IMR-90 (cell line): ENCODE results near the gene CDKAL1. TPM values are rescaled to one million over a fixed set of nuclear protein-coding genes. Genes with fewer than 3 reads are reported as not detected.

Source experiments
- ATAC-seq: fragments of 200-7000 bp; cut with Tn5 transposase; 2 replicates; pipeline ENCODE4 v1.9.1; 2020; ENCODE audit warnings: low read depth, mild to moderate bottlenecking, moderate library complexity
- BruUV-seq: library from RNA; stranded (reverse); fragments of 400-500 nt; replicated peaks from 2 replicates; lab custom pipeline; 2021; lab: Mats Ljungman, UMichigan
- CTCF ChIA-PET: fragments of 300-600 bp; formaldehyde crosslinking; extraction: SDS; loops from one replicate; lab custom pipeline; 2021; ENCODE audit warnings: antibody characterized with exemption; lab: Yijun Ruan, JAX
- POLR2A ChIA-PET: fragments of 300-600 bp; sonication (Branson Sonifier 250); formaldehyde crosslinking; loops from one replicate; lab custom pipeline; 2022; ENCODE audit warnings: antibody characterized with exemption; ENCODE audit not compliant: unreplicated experiment; lab: Charles Lee
- DNase-seq: peaks from one replicate; pipeline ENCODE4 v3.0.0; 2013
- H2AFZ ChIP-seq: replicated peaks from 2 replicates; pipeline ENCODE3; 2013; ENCODE audit warnings: low read length, mild to moderate bottlenecking; ENCODE audit not compliant: poor library complexity
- H2AK5ac ChIP-seq: 2 replicates; pipeline ENCODE4 v1.6.1; 2013; ENCODE audit warnings: low read depth, low read length, inconsistent platforms
- H2AK9ac ChIP-seq: replicated peaks from 2 replicates; pipeline ENCODE3; 2013; ENCODE audit warnings: mild to moderate bottlenecking, low read depth, low read length, moderate library complexity; ENCODE audit not compliant: poor library complexity
- H2BK120ac ChIP-seq: 2 replicates; pipeline ENCODE4 v1.6.1; 2013; ENCODE audit warnings: low read depth, low read length, inconsistent platforms
- H2BK15ac ChIP-seq: 3 replicates; pipeline ENCODE4 v1.6.1; 2013; ENCODE audit warnings: low read depth, low read length, inconsistent platforms
- H2BK20ac ChIP-seq: 2 replicates; pipeline ENCODE4 v1.6.1; 2013; ENCODE audit warnings: low read depth, mild to moderate bottlenecking, inconsistent platforms, low read length, moderate library complexity
- H2BK5ac ChIP-seq: 2 replicates; pipeline ENCODE4 v1.6.1; 2013; ENCODE audit warnings: mild to moderate bottlenecking, low read depth, low read length, inconsistent platforms; ENCODE audit not compliant: poor library complexity, severe bottlenecking
- H3K14ac ChIP-seq: replicated peaks from 2 replicates; pipeline ENCODE4 v1.6.1; 2013; ENCODE audit warnings: low read depth, low read length, inconsistent platforms
- H3K18ac ChIP-seq: 2 replicates; pipeline ENCODE4 v1.6.1; 2013; ENCODE audit warnings: low read depth, low read length, control low read depth
- H3K23ac ChIP-seq: 2 replicates; pipeline ENCODE4 v1.6.1; 2013; ENCODE audit warnings: low read depth, low read length, inconsistent platforms
- H3K27ac ChIP-seq: 2 replicates; pipeline ENCODE4 v1.5.1; 2013; ENCODE audit warnings: mild to moderate bottlenecking, control low read depth, low read length; ENCODE audit not compliant: insufficient read depth
- H3K27me3 ChIP-seq: 2 replicates; pipeline ENCODE4 v1.6.1; 2013; ENCODE audit warnings: low read length; ENCODE audit not compliant: control insufficient read depth, insufficient read depth
- H3K36me3 ChIP-seq: 2 replicates; pipeline ENCODE4 v1.6.1; 2013; ENCODE audit warnings: low read length, mixed read lengths; ENCODE audit not compliant: control insufficient read depth, insufficient read depth
- H3K4ac ChIP-seq: 2 replicates; pipeline ENCODE4 v1.6.1; 2013; ENCODE audit warnings: low read depth, low read length, inconsistent platforms
- H3K4me1 ChIP-seq: 2 replicates; pipeline ENCODE4 v1.6.1; 2013; ENCODE audit warnings: low read length, mixed read lengths; ENCODE audit not compliant: control insufficient read depth, insufficient read depth
- H3K4me2 ChIP-seq: 2 replicates; pipeline ENCODE4 v1.6.1; 2013; ENCODE audit warnings: low read depth, mild to moderate bottlenecking, control low read depth, low read length, moderate library complexity
- H3K4me3 ChIP-seq: 2 replicates; pipeline ENCODE4 v1.5.1; 2013; ENCODE audit warnings: low read depth, mild to moderate bottlenecking, control low read depth, low read length, moderate library complexity; ENCODE audit not compliant: insufficient read depth
- H3K56ac ChIP-seq: 2 replicates; pipeline ENCODE4 v1.6.1; 2013; ENCODE audit warnings: low read length, inconsistent platforms; ENCODE audit not compliant: insufficient read depth; ENCODE audit errors: extremely low read depth
- H3K79me1 ChIP-seq, 2 experiments: 2 replicates each; pipeline ENCODE4 v1.6.1; 2013; ENCODE audit warnings: low read length in 2 of 2, inconsistent platforms in 1 of 2, low read depth in 1 of 2
- H3K9ac ChIP-seq: 2 replicates; pipeline ENCODE4 v1.6.1; 2013; ENCODE audit warnings: low read depth, low read length, control low read depth
- H3K9me1 ChIP-seq: 2 replicates; pipeline ENCODE4 v1.6.1; 2013; ENCODE audit warnings: low read length, inconsistent platforms; ENCODE audit not compliant: insufficient read depth
- H3K9me3 ChIP-seq: 2 replicates; pipeline ENCODE4 v1.6.1; 2013; ENCODE audit warnings: low read length; ENCODE audit not compliant: control insufficient read depth, insufficient read depth
- H4K20me1 ChIP-seq: 2 replicates; pipeline ENCODE4 v1.6.1; 2013; ENCODE audit warnings: low read length, inconsistent platforms; ENCODE audit not compliant: insufficient read depth
- H4K5ac ChIP-seq: 2 replicates; pipeline ENCODE4 v1.6.1; 2013; ENCODE audit warnings: mild to moderate bottlenecking, low read depth, low read length, control low read depth
- H4K8ac ChIP-seq, 2 experiments: 2 replicates each; pipeline ENCODE4 v1.6.1; 2013; ENCODE audit warnings: low read depth in 2 of 2, low read length in 2 of 2, control low read depth in 1 of 2, inconsistent platforms in 1 of 2
- H4K91ac ChIP-seq: 2 replicates; pipeline ENCODE4 v1.6.1; 2013; ENCODE audit warnings: low read depth, low read length, inconsistent platforms; ENCODE audit not compliant: insufficient read depth
- BHLHE40 ChIP-seq: fragments of 150-350 bp; IDR thresholded peaks from 2 replicates; pipeline ENCODE4 v1.6.1; 2016; ENCODE audit warnings: mild to moderate bottlenecking, low read depth, low read length
- CHD1 ChIP-seq: IDR thresholded peaks from 2 replicates; pipeline ENCODE4 v1.6.1; 2012; ENCODE audit warnings: low read depth, low read length, improper control_type of control experiment
- ELK1 ChIP-seq: fragments of 150-350 bp; IDR thresholded peaks from 2 replicates; pipeline ENCODE4 v1.6.1; 2016; ENCODE audit warnings: low read depth, mild to moderate bottlenecking, low read length, moderate library complexity, borderline replicate concordance
- MAZ ChIP-seq: IDR thresholded peaks from 2 replicates; pipeline ENCODE4 v1.6.1; 2012; ENCODE audit warnings: low read depth, mild to moderate bottlenecking, low read length, improper control_type of control experiment, moderate library complexity, borderline replicate concordance
- MXI1 ChIP-seq: IDR thresholded peaks from 2 replicates; pipeline ENCODE4 v1.6.1; 2012; ENCODE audit warnings: low read depth, mild to moderate bottlenecking, low read length, moderate library complexity, borderline replicate concordance
- POLR2A ChIP-seq: IDR thresholded peaks from 2 replicates; pipeline ENCODE4 v1.6.1; 2012; ENCODE audit warnings: mild to moderate bottlenecking, low read depth, low read length
- RAD21 ChIP-seq: IDR thresholded peaks from 2 replicates; pipeline ENCODE4 v1.6.1; 2012; ENCODE audit warnings: low read length, improper control_type of control experiment
- SMC3 ChIP-seq: fragments of 150-350 bp; IDR thresholded peaks from 2 replicates; pipeline ENCODE4 v1.6.1; 2016; ENCODE audit warnings: low read depth, mild to moderate bottlenecking, antibody characterized with exemption, low read length, moderate library complexity
- USF2 ChIP-seq: fragments of 150-350 bp; IDR thresholded peaks from 2 replicates; pipeline ENCODE4 v1.6.1; 2017; ENCODE audit warnings: mild to moderate bottlenecking, antibody characterized with exemption, low read length, low read depth
- WGBS, 2 experiments: methylation state at CpG; one replicate each; pipeline versions ENCODE4 v1.1.5 to v1.1.7; 2013; ENCODE audit warnings: missing lambda C conversion rate in 2 of 2; ENCODE audit not compliant: insufficient read length in 1 of 2; ENCODE audit errors: extremely low coverage in 2 of 2; 5-methylcytosine and 5-hydroxymethylcytosine counted together
- dilution Hi-C: fragments of 300-500 bp; cut with HindIII; formaldehyde crosslinking; loops from one replicate; pipeline ENCODE4 v1.14.3; 2018; ENCODE audit warnings: low sequenced_read_pairs; ENCODE audit not compliant: unreplicated experiment
- in situ Hi-C: fragments of 300-500 bp; cut with MboI; formaldehyde crosslinking; loops from 3 replicates; pipeline ENCODE4 v1.14.3; 2019; ENCODE audit warnings: low sequenced_read_pairs, inconsistent platforms, mixed read lengths
- intact Hi-C: fragments of 100-400 bp; cut with micrococcal nuclease; formaldehyde crosslinking; loops from 2 replicates; pipeline ENCODE4 v1.10.0; 2022
- polyA plus RNA-seq, 3 experiments: library from polyadenylated mRNA; depleted of rRNA; stranded (reverse); fragments of >200 nt; gene quantifications; 2 replicates each; pipeline ENCODE4 v1.2.3, GENCODE V29; 2012; ENCODE audit warnings: low replicate concordance in 1 of 3
- total RNA-seq: library from RNA; depleted of rRNA; stranded (reverse); fragments of >200 nt; gene quantifications from 2 replicates; pipeline ENCODE4 v1.2.3, GENCODE V29; 2012

The CDKAL1 gene
- total and polyA plus RNA-seq, 2 of the 4 experiments (the other 2 are of a cell fraction), result 3.7 to 13.1 TPM

- no peak overlapping the region for H3K56ac ChIP-seq
- no peak for ATAC-seq
- BruUV-seq, result no TSS peak
Observed at GRCh38 chr6:20775981-20776380, 241.7 kb downstream of the CDKAL1 start.

More at GRCh38 chr6:20775981-20776380, 241.7 kb downstream of the CDKAL1 start:
- dilution Hi-C loops (no loop called here), in situ Hi-C loops (no loop called here), intact Hi-C loops (no loop called here)
- DNase-seq, result no peak
- no peak overlapping the region for H3K23ac ChIP-seq
- H3K79me1 ChIP-seq, result no peaks in the 10 kb centered on the region
- no peak overlapping the region for H4K8ac ChIP-seq
- H3K9me1 ChIP-seq, result no peaks in the 10 kb centered on the region
- no peak overlapping the region for H2BK20ac ChIP-seq
- no peak overlapping the region for H3K4me2 ChIP-seq
- H3K27me3 ChIP-seq, result no peaks in the 10 kb centered on the region
- H2BK5ac ChIP-seq, result no peak overlapping the region
- H4K20me1 ChIP-seq, result no peaks in the 10 kb centered on the region
- H3K36me3 ChIP-seq, result no peaks in the 10 kb centered on the region
- H3K4me1 ChIP-seq, result no peaks in the 10 kb centered on the region
- H3K27ac ChIP-seq, result no peak overlapping the region
- no peak overlapping the region for H4K91ac ChIP-seq
- no peak overlapping the region for H3K14ac ChIP-seq
- no peak overlapping the region for H2AK5ac ChIP-seq
- H3K18ac ChIP-seq, result no peak overlapping the region
- H3K4ac ChIP-seq, result no peak overlapping the region
- ChIA-PET CTCF (interaction anchor here (1.0 to 1.1 kb wide), 2 partner anchors 9 to 11 kb away, joined by 4 to 7 read pairs; no protein-coding TSS in a partner anchor), POLR2A (no interaction called here)
- no peak overlapping the region for H2AFZ ChIP-seq
- H3K9ac ChIP-seq, result no peak overlapping the region
- TF ChIP-seq USF2 (no peak), SMC3 (no peak), BHLHE40 (no peak), RAD21 (no peak), MXI1 (no peak), ELK1 (no peak), POLR2A (no peak), MAZ (no peak), CHD1 (no peak)
- H2BK15ac ChIP-seq, result no peak overlapping the region
- no peak overlapping the region for H4K5ac ChIP-seq
- H3K9me3 ChIP-seq, result no peaks in the 10 kb centered on the region
- no peak overlapping the region for H3K4me3 ChIP-seq
- no CpG with 5 or more reads among the region's 1 CpG for WGBS, 2 experiments
- H2BK120ac ChIP-seq, result no peak overlapping the region
- H2AK9ac ChIP-seq, result no peak overlapping the region
